ENCODE measurements around the gene EPB41.

EPB41 gene

GRCh38 chr1:28885977-28886730 lies 28.2 kb upstream of the EPB41 start:
- Histone ChIP-seq H4K20me1 (ENCODE audit: insufficient read depth, low read length) (no peaks in the 10 kb centered on the region), H3K4me2 (ENCODE audit: low read length) (peak overlapping the region; percentile 90), H3K79me2 (ENCODE audit: low read length) (peaks cover 34% of the 10 kb centered on the region), H3K4me3 (ENCODE audit: low read length) (peak overlapping the region; percentile 98), H3K27ac (ENCODE audit: low read length) (peak overlapping the region; percentile 57), H3K9me3 (ENCODE audit: insufficient read depth, low read length) (no peaks in the 10 kb centered on the region), H3K4me1 (ENCODE audit: low read length) (peaks cover 44% of the 10 kb centered on the region), H2AFZ (ENCODE audit: low read depth, low read length) (no peak overlapping the region; the same call in 1 of the 2 replicates), H3K9ac (ENCODE audit: low read length) (0 out of 2 replicates have a peak overlapping the region, but pooled peaks have one; percentile 97), H3K36me3 (replicated peaks; ENCODE audit: low read depth, low read length) (no peaks in the 10 kb centered on the region), H3K27me3 (ENCODE audit: low read depth, low read length) (no peaks in the 10 kb centered on the region)
- TF ChIP-seq, protein P1, sequence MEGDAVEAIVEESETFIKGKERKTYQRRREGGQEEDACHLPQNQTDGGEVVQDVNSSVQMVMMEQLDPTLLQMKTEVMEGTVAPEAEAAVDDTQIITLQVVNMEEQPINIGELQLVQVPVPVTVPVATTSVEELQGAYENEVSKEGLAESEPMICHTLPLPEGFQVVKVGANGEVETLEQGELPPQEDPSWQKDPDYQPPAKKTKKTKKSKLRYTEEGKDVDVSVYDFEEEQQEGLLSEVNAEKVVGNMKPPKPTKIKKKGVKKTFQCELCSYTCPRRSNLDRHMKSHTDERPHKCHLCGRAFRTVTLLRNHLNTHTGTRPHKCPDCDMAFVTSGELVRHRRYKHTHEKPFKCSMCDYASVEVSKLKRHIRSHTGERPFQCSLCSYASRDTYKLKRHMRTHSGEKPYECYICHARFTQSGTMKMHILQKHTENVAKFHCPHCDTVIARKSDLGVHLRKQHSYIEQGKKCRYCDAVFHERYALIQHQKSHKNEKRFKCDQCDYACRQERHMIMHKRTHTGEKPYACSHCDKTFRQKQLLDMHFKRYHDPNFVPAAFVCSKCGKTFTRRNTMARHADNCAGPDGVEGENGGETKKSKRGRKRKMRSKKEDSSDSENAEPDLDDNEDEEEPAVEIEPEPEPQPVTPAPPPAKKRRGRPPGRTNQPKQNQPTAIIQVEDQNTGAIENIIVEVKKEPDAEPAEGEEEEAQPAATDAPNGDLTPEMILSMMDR (IDR thresholded peaks at IDR 0.05; ENCODE audit: low read depth, low read length) = no peak

DNA sequence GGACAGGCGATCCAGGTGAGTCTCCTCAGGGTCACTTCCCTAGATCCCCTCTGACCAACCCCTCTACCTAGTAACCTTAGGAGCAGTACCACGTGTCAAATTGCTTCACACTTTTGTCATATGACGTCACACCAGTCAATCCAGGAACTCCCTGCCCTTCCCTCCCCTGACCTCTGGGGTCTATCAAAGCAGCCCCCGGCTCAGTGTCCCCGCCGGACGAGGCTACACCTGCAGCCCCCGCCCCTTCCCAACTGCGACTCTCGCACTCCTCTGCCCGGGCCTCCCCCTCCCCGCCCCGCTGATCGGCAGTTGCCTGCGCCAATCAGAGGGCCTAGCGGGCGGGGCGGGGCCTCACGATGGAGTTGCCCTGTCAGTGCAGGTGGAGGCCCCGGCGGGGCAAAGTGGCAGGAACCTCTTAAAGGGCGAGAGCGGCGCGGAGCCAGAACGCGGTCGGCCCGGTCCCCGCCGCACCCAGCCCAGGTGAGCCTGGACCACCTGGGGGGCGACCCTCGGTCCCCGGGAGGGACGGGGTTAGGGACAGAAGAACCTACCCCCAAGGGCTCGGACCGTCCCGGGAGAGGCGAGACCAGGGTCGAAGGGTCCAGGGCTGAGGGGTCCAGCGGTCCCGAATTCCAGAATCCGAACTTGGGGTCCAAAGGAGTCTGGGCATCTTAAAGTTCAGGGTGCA lies 27.5 kb upstream of the EPB41 start:
- H3K9ac ChIP-seq (ENCODE audit: low read length) = peak overlapping the region; percentile 97
- H4K20me1 ChIP-seq (ENCODE audit: insufficient read depth, low read length) = no peaks in the 10 kb centered on the region
- peaks cover 44% of the 10 kb centered on the region for H3K4me1 ChIP-seq (ENCODE audit: low read length)
- H3K4me3 ChIP-seq (ENCODE audit: low read length) = peak overlapping the region; percentile 98
- no peaks in the 10 kb centered on the region for H3K36me3 ChIP-seq (replicated peaks; ENCODE audit: low read depth, low read length)
- H3K27me3 ChIP-seq (ENCODE audit: low read depth, low read length) = no peaks in the 10 kb centered on the region
- peaks cover 34% of the 10 kb centered on the region for H3K79me2 ChIP-seq (ENCODE audit: low read length)
- H3K27ac ChIP-seq (ENCODE audit: low read length) = peak overlapping the region; percentile 54
- H3K9me3 ChIP-seq (ENCODE audit: insufficient read depth, low read length) = no peaks in the 10 kb centered on the region
- TF ChIP-seq, protein P1 (IDR thresholded peaks at IDR 0.05; ENCODE audit: low read depth, low read length) = no peak
- no peak for TF ChIP-seq EZH2phosphoT487 (IDR thresholded peaks at IDR 0.05; ENCODE audit: low read depth)
- H3K4me2 ChIP-seq (ENCODE audit: low read length) = peak overlapping the region; percentile 90
- no peak overlapping the region; the same call in 1 of the 2 replicates for H2AFZ ChIP-seq (ENCODE audit: low read depth, low read length)

- Histone ChIP-seq H3K27ac (ENCODE audit: low read length) (peak overlapping the region; percentile 54), H3K4me1 (ENCODE audit: low read length) (peaks cover 41% of the 10 kb centered on the region), H4K20me1 (ENCODE audit: insufficient read depth, low read length) (no peaks in the 10 kb centered on the region), H3K36me3 (replicated peaks; ENCODE audit: low read depth, low read length) (no peaks in the 10 kb centered on the region), H3K9ac (ENCODE audit: low read length) (peak overlapping the region; percentile 97), H3K4me2 (ENCODE audit: low read length) (peak overlapping the region; percentile 90), H3K27me3 (ENCODE audit: low read depth, low read length) (no peaks in the 10 kb centered on the region), H2AFZ (ENCODE audit: low read depth, low read length) (no peak overlapping the region), H3K9me3 (ENCODE audit: insufficient read depth, low read length) (no peaks in the 10 kb centered on the region), H3K79me2 (ENCODE audit: low read length) (peaks cover 34% of the 10 kb centered on the region), H3K4me3 (ENCODE audit: low read length) (peak overlapping the region; percentile 98)
- no peak for TF ChIP-seq EZH2phosphoT487 (IDR thresholded peaks at IDR 0.05; ENCODE audit: low read depth)
- TF ChIP-seq, protein P1 (IDR thresholded peaks at IDR 0.05; ENCODE audit: low read depth, low read length) = no peak
Measured at GRCh38 chr1:28887419-28887834, 26.9 kb upstream of the EPB41 start.
